Activated CD4-positive, alpha-beta T cell treated with anti-CD3 and anti-CD28 coated beads, Interleukin-2, Interleukin-6, amounts not matched to agents 100 ng/mL and 50 ng/mL, durations not matched to agents 16 hours and 8 hours (primary cell): ENCODE results near the gene GPT2.

ENCODE experiments used
- DNase-seq: peaks from one replicate; pipeline ENCODE4 v3.0.0-alpha.2; 2020

The GPT2 gene

DNA sequence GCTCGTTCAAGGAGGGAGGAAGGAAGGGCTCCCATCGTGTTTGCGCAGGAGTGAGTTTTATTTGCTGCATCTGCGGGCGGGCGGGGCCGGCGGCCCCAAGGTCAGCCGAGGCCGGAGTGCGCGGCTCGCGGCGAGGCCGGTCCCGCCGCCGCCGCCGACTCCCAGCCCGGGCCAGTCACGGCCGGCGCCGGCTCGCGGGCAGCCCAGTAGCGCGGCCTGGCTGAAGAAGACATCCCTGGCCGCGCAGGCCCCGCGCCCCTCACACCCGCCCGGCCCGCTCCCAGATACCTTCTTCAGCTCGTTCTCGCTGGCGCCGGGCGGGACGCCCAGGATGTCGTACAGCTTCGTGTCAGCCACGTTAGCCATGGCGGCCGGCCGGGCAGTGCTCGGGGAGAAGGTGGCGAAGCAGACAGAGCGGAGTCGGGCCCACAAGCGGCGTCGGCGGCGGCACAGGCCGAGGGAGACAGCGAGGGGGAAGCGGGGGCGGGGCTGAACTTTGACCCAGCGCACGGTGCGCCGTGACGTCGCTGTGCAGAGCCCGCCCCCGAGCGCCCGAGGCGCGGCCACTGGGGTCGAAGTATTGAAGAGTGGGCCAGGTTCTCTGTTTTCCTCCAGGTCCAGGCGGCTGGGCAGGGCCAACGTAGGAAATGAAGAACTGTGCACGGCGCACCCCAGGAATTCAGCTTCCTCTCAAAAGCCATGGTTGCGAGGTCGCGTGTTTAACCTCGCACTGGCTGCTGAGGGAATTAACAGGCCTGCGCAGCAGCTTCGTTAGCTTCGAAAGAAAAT lies 89.2 kb downstream of the GPT2 start, which contains the start of gene DNAJA2:
TSS of gene DNAJA2 (minus strand) at position 468 of the 789 bp plus-strand sequence. CDS start at position 366, 102 bp downstream.
- peak; percentile 95 for DNase-seq

- no peak for DNase-seq
These were observed 89.8 kb downstream of the GPT2 start for GRCh38 chr16:46973996-46974324.

- peak; percentile 56 for DNase-seq
These were observed 90.2 kb downstream of the GPT2 start for GRCh38 chr16:46974352-46974751.

- DNase-seq: no peak
These were observed 91.0 kb downstream of the GPT2 start for GRCh38 chr16:46975165-46975564.

DNA sequence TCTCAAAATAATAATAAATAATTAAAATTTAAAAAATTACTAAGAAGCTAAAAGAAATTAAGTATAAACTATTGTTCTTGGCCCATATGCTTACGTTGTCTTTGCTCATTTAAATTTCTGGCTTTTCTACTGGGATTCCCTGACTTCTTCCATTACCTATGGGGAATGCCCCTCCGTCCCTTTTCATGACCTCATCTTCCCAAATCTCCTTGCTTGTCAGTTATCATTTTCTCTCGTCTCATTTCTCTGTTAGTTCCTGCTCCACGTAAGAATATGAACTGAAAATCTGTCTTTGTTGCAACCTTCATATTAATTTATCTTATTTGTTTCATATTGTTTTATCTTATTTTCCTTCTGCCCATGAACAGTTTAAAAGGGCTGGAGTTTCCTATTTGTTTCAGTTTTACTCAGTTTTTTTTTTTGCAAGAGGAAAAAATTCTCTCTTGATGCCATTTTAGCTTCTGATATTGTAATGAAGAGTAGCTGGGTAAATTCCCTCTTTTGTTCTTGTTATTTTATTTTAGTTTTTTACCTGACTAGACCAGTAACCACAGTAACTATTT lies 91.8 kb downstream of the GPT2 start:
- no peak for DNase-seq

GRCh38 chr16:46976550-46976949 lies 92.4 kb downstream of the GPT2 start:
- peak; percentile 28 for DNase-seq
